ENCODE data around the gene HOXA7.

The HOXA7 gene

DNA sequence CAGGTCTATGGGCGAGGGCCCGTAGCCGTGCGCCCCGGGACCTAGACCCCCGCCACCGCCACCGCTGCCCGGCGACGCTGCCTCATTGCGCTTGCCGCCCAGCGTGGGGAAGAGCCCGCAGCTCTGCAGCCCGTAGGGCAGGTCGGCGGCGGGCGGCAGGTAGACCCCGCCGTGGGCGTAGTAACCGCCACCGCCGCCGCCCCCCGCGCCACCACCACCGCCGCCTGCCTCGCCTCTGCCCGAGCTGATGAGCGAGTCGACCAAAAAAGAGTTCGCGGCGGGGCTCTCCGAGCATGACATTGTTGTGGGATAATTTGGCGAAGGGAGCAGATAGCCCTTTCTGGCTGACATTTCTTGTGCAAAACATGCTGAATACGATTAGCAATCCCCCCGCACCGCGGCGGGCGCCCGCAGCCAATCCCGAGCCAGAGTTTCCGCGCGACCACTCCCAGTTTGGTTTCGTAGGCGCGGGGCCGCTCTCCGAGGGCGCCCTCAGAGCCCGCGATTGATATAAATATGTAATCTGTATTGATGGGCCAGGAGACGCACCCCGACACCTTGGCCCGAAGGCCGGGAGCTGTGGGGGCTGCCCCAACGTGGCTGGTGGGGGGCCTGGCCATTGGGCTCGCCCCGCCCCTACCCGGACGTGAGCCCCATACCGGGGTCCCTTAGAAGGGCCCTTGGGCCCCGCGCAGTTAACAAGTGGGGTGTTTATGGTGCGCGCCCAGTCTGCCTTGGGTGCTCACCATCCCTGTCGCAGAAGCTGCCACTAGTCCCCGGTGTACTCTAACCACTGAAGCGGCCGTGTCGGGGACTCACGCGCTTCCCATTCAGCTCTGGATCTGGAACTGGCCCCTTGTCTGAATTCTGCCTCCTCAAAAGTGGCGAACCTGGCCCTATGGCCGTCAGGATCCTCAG is 17.7 kb upstream of the HOXA7 start, which contains the start of gene HOXA10:
Gene HOXA10 (minus strand): TSS at position 365 of the 918 bp plus-strand sequence. CDS start 14 bp downstream, at position 351.
- peaks cover 35% of the 10 kb centered on the region for H3K4me1 ChIP-seq (ENCODE audit: control insufficient read depth, insufficient read depth, low read length, poor library complexity, severe bottlenecking)
- H3K27ac ChIP-seq (ENCODE audit: insufficient read depth, low read length, poor library complexity, severe bottlenecking) = no peak within 1 kb of the TSS
- H3K27me3 ChIP-seq (replicated peaks; ENCODE audit: control insufficient read depth, insufficient read depth, low read length, poor library complexity, severe bottlenecking) = peaks cover 77% of the 10 kb centered on the region
- no peak for DNase-seq
- H3K9me3 ChIP-seq (ENCODE audit: control insufficient read depth, low read length) = no peaks in the 10 kb centered on the region
- H3K4me3 ChIP-seq (ENCODE audit: insufficient read depth, low read depth, low read length, poor library complexity, severe bottlenecking) = peak within 1 kb of the TSS; percentile 40
- H3K36me3 ChIP-seq (ENCODE audit: control insufficient read depth, insufficient read depth, low read length) = no peaks in the 10 kb centered on the region

GRCh38 chr7:27173511-27173955 is 17.1 kb upstream of the HOXA7 start:
- H3K36me3 ChIP-seq (ENCODE audit: control insufficient read depth, insufficient read depth, low read length) = no peaks in the 10 kb centered on the region
- H3K4me1 ChIP-seq (ENCODE audit: control insufficient read depth, insufficient read depth, low read length, poor library complexity, severe bottlenecking) = peaks cover 37% of the 10 kb centered on the region
- peak overlapping the region; percentile 40 for H3K4me3 ChIP-seq (ENCODE audit: insufficient read depth, low read depth, low read length, poor library complexity, severe bottlenecking)
- H3K27me3 ChIP-seq (replicated peaks; ENCODE audit: control insufficient read depth, insufficient read depth, low read length, poor library complexity, severe bottlenecking) = peaks cover 79% of the 10 kb centered on the region
- no peaks in the 10 kb centered on the region for H3K9me3 ChIP-seq (ENCODE audit: control insufficient read depth, low read length)
- no peak for DNase-seq
- no peak overlapping the region for H3K27ac ChIP-seq (ENCODE audit: insufficient read depth, low read length, poor library complexity, severe bottlenecking)

GRCh38 chr7:27172823-27173510 is 16.5 kb upstream of the HOXA7 start:
- Histone ChIP-seq H3K4me3 (ENCODE audit: insufficient read depth, low read depth, low read length, poor library complexity, severe bottlenecking) (peak overlapping the region; percentile 40), H3K27ac (ENCODE audit: insufficient read depth, low read length, poor library complexity, severe bottlenecking) (no peak overlapping the region), H3K9me3 (ENCODE audit: control insufficient read depth, low read length) (no peaks in the 10 kb centered on the region), H3K27me3 (replicated peaks; ENCODE audit: control insufficient read depth, insufficient read depth, low read length, poor library complexity, severe bottlenecking) (peaks cover 84% of the 10 kb centered on the region), H3K36me3 (ENCODE audit: control insufficient read depth, insufficient read depth, low read length) (no peaks in the 10 kb centered on the region), H3K4me1 (ENCODE audit: control insufficient read depth, insufficient read depth, low read length, poor library complexity, severe bottlenecking) (peaks cover 37% of the 10 kb centered on the region)
- no peak for DNase-seq

GRCh38 chr7:27172315-27172774 is 15.9 kb upstream of the HOXA7 start:
- no peak for DNase-seq
- Histone ChIP-seq H3K4me1 (ENCODE audit: control insufficient read depth, insufficient read depth, low read length, poor library complexity, severe bottlenecking) (peaks cover 37% of the 10 kb centered on the region), H3K27ac (ENCODE audit: insufficient read depth, low read length, poor library complexity, severe bottlenecking) (no peak overlapping the region), H3K9me3 (ENCODE audit: control insufficient read depth, low read length) (no peaks in the 10 kb centered on the region), H3K27me3 (replicated peaks; ENCODE audit: control insufficient read depth, insufficient read depth, low read length, poor library complexity, severe bottlenecking) (peaks cover 89% of the 10 kb centered on the region), H3K36me3 (ENCODE audit: control insufficient read depth, insufficient read depth, low read length) (no peaks in the 10 kb centered on the region), H3K4me3 (ENCODE audit: insufficient read depth, low read depth, low read length, poor library complexity, severe bottlenecking) (peak overlapping the region; percentile 40)

DNA sequence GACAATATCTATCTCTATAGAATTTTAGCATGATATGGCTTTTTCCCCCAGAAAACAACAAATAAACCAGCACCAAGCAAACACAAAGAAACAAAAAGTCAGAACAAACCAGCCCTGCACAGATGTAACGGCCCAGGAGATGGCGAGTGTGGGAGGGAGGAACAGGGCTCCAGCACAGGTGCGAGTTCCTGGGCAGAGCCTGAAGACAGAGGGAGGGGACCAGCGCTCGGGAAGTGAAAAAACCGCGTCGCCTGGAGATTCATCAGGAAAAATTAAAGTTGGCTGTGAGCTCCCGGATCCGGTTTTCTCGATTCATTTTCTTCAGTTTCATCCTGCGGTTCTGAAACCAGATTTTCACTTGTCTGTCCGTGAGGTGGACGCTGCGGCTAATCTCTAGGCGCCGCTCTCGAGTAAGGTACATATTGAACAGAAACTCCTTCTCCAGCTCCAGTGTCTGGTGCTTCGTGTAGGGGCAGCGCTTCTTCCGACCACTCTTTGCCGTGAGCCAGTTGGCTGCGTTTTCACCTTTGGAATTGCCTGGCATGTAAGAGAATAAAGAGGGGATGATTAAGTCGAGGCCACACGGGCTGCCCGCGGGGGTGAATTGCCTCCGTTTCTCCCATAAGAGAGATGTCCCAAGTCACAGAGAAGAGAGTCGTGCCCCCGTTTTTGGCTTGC is 15.3 kb upstream of the HOXA7 start:
- Histone ChIP-seq H3K4me3 (ENCODE audit: insufficient read depth, low read depth, low read length, poor library complexity, severe bottlenecking) (no peak overlapping the region), H3K9me3 (ENCODE audit: control insufficient read depth, low read length) (no peaks in the 10 kb centered on the region), H3K36me3 (ENCODE audit: control insufficient read depth, insufficient read depth, low read length) (no peaks in the 10 kb centered on the region), H3K27me3 (replicated peaks; ENCODE audit: control insufficient read depth, insufficient read depth, low read length, poor library complexity, severe bottlenecking) (peaks cover 93% of the 10 kb centered on the region), H3K27ac (ENCODE audit: insufficient read depth, low read length, poor library complexity, severe bottlenecking) (no peak overlapping the region), H3K4me1 (ENCODE audit: control insufficient read depth, insufficient read depth, low read length, poor library complexity, severe bottlenecking) (peaks cover 37% of the 10 kb centered on the region)
- no peak for DNase-seq

DNA sequence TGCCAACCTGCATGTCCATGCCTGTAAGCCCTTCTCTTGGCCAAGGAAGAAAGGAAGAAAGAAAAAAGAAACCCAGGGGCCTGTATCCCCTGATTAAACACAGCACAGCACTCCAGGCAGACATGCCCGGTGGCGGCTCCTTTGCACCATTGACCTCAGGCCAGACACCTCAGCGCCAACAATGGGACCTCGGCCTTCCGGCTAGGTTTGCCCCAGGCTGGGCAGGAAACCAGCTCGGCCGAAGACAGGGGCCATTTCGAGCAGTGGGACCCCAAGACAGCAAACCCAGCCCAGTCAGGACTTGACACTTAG is 14.8 kb upstream of the HOXA7 start:
- H3K27me3 ChIP-seq (replicated peaks; ENCODE audit: control insufficient read depth, insufficient read depth, low read length, poor library complexity, severe bottlenecking) = peaks cover 98% of the 10 kb centered on the region
- no peak overlapping the region for H3K27ac ChIP-seq (ENCODE audit: insufficient read depth, low read length, poor library complexity, severe bottlenecking)
- H3K4me3 ChIP-seq (ENCODE audit: insufficient read depth, low read depth, low read length, poor library complexity, severe bottlenecking) = no peak overlapping the region
- no peak for DNase-seq
- peaks cover 39% of the 10 kb centered on the region for H3K4me1 ChIP-seq (ENCODE audit: control insufficient read depth, insufficient read depth, low read length, poor library complexity, severe bottlenecking)
- no peaks in the 10 kb centered on the region for H3K36me3 ChIP-seq (ENCODE audit: control insufficient read depth, insufficient read depth, low read length)
- no peaks in the 10 kb centered on the region for H3K9me3 ChIP-seq (ENCODE audit: control insufficient read depth, low read length)

GRCh38 chr7:27170426-27171324 is 14.2 kb upstream of the HOXA7 start:
- no peak overlapping the region for H3K27ac ChIP-seq (ENCODE audit: insufficient read depth, low read length, poor library complexity, severe bottlenecking)
- H3K4me1 ChIP-seq (ENCODE audit: control insufficient read depth, insufficient read depth, low read length, poor library complexity, severe bottlenecking) = peaks cover 45% of the 10 kb centered on the region
- DNase-seq = no peak
- no peak overlapping the region for H3K4me3 ChIP-seq (ENCODE audit: insufficient read depth, low read depth, low read length, poor library complexity, severe bottlenecking)
- no peaks in the 10 kb centered on the region for H3K9me3 ChIP-seq (ENCODE audit: control insufficient read depth, low read length)
- H3K36me3 ChIP-seq (ENCODE audit: control insufficient read depth, insufficient read depth, low read length) = no peaks in the 10 kb centered on the region
- peaks cover 100% of the 10 kb centered on the region for H3K27me3 ChIP-seq (replicated peaks; ENCODE audit: control insufficient read depth, insufficient read depth, low read length, poor library complexity, severe bottlenecking)

GRCh38 chr7:27169658-27170425 is 13.4 kb upstream of the HOXA7 start:
- H3K27me3 ChIP-seq (replicated peaks; ENCODE audit: control insufficient read depth, insufficient read depth, low read length, poor library complexity, severe bottlenecking) = peaks cover 100% of the 10 kb centered on the region
- no peak for DNase-seq
- no peaks in the 10 kb centered on the region for H3K36me3 ChIP-seq (ENCODE audit: control insufficient read depth, insufficient read depth, low read length)
- H3K9me3 ChIP-seq (ENCODE audit: control insufficient read depth, low read length) = no peaks in the 10 kb centered on the region
- H3K4me3 ChIP-seq (ENCODE audit: insufficient read depth, low read depth, low read length, poor library complexity, severe bottlenecking) = no peak overlapping the region
- H3K4me1 ChIP-seq (ENCODE audit: control insufficient read depth, insufficient read depth, low read length, poor library complexity, severe bottlenecking) = peaks cover 53% of the 10 kb centered on the region
- H3K27ac ChIP-seq (ENCODE audit: insufficient read depth, low read length, poor library complexity, severe bottlenecking) = no peak overlapping the region

Measured in effector memory CD4-positive, alpha-beta T cell (primary cell).